Kidney epithelial cell (primary cell): Measurements from ENCODE around the gene RAB34. TPM values are rescaled to one million over a fixed set of nuclear protein-coding genes. Genes with fewer than 3 reads are reported as not detected.
"Not testable (repeated sequence)": the region's sequence is repeated elsewhere in the genome, so short reads cannot be mapped to it uniquely, and the experiment has no call there.

Source experiments
- DNase-seq: peaks from one replicate; pipeline ENCODE4 v3.0.0-alpha.2; 2010; ENCODE audit warnings: low read depth
- H3K27me3 ChIP-seq: 2 replicates; pipeline ENCODE4 v1.6.0; 2011; ENCODE audit warnings: low read length; ENCODE audit not compliant: control insufficient read depth, insufficient read depth
- H3K36me3 ChIP-seq: 2 replicates; pipeline ENCODE4 v1.5.1; 2011; ENCODE audit warnings: low read length; ENCODE audit not compliant: control insufficient read depth, insufficient read depth
- H3K4me3 ChIP-seq: 2 replicates; pipeline ENCODE4 v1.5.1; 2011; ENCODE audit warnings: low read depth, mild to moderate bottlenecking, control low read depth, low read length
- total RNA-seq: library from RNA; depleted of rRNA; stranded (reverse); fragments of >200 nt; gene quantifications from 2 replicates; pipeline ENCODE4 v1.2.3, GENCODE V29; 2015
- TF ChIP-seq, protein P1 (sequence below): IDR thresholded peaks from 2 replicates; pipeline ENCODE4 v1.5.1; 2011; ENCODE audit warnings: mild to moderate bottlenecking, moderate library complexity, low read length, control low read depth, inconsistent platforms; ENCODE audit not compliant: insufficient read depth, poor library complexity, severe bottlenecking

The RAB34 gene
- total RNA-seq, 1 donor from 2014 or later, result 314 TPM

DNA sequence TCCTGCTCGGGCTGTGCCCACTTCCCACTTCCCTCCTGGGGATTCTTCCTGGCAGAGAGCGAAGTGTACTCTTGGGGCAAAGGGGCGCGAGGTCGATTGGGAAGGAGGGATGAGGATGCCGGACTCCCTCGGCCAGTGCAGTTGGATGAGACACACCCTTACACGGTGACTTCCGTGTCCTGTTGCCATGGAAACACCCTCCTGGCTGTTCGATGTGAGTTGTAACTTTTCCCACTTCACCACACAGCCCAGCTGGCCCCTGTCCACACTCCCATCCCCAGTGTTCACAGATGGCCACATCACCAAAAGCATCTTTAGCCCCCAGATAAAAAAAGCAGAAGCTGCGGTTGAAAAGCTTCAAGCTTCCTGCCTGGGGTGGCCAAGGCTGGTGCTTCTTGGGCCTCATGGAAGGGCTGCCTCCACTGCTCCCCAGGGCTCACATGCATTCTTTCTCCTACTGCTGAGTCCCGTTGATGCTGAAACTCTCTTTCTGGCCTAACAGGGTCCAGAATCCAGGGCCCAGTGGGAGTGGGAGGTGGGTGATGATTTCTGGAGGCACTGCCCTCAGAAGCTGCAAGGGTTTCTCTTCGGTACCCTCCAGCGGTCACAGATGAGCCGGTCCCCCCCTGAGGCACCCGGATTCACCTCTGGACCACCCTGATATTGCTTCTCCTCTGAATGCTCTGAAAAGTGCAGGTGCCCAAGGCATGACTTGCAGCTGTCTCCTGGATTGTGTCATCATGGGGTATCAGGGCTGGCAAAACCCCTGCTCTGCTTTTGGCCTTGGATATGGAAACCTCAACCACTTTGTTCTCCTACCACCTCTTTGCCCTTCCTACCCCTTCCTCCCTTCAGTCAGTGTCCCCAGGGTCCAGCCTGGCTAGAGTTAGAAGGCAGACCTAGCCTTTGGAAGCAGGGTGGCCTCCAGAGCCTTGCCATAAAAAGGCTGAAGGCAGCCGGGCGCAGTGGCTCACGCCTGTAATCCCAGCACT, 24.0 kb upstream of the RAB34 start:
- H3K36me3 ChIP-seq, result peaks cover 2% of the 10 kb centered on the region
- TF ChIP-seq, protein P1, sequence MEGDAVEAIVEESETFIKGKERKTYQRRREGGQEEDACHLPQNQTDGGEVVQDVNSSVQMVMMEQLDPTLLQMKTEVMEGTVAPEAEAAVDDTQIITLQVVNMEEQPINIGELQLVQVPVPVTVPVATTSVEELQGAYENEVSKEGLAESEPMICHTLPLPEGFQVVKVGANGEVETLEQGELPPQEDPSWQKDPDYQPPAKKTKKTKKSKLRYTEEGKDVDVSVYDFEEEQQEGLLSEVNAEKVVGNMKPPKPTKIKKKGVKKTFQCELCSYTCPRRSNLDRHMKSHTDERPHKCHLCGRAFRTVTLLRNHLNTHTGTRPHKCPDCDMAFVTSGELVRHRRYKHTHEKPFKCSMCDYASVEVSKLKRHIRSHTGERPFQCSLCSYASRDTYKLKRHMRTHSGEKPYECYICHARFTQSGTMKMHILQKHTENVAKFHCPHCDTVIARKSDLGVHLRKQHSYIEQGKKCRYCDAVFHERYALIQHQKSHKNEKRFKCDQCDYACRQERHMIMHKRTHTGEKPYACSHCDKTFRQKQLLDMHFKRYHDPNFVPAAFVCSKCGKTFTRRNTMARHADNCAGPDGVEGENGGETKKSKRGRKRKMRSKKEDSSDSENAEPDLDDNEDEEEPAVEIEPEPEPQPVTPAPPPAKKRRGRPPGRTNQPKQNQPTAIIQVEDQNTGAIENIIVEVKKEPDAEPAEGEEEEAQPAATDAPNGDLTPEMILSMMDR, result no peak
- no peaks in the 10 kb centered on the region for H3K27me3 ChIP-seq
- no peak overlapping the region for H3K4me3 ChIP-seq
- DNase-seq, result no peak

DNA sequence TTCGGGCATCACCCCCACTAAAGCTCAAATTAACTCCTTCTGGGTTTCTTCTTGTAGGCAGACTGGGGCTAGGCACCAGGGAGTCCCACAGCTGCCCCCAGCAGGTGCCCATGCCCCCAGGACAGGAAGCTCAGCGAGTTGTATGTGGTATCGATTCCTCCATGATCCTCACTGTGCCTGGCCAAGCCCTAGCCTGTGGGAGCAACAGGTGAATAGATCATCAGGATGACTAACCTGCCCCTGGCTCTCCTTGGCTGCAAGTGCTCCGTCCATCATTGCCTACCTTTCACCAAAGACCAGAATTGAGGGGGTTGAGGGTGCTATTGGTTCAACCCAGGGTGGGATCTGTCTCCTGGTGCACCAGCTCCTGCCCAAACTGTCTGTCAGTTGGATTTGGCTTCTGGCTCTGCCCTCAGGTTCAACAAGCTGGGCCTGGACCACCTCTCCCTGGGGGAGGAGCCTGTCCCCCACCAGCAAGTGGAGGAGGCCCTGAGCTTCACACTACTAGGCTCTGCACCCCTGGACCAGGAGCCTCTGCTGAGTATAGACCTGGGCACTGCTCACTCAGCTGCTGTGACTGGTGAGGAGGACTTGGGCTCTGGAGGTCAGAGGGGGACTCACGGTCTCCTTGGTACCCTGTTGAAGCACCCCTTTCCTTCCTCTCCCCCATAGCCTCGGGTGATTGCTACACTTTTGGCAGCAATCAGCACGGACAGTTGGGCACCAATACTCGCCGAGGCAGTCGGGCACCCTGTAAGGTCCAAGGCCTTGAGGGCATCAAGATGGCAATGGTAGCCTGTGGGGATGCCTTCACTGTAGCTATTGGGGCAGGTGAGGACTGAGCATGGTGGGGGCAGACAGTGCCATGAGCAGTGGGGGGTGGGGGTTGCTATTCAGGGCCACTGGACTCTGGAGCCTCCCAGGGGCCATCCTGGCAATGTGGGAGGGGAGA, 23.0 kb upstream of the RAB34 start:
- H3K36me3 ChIP-seq, result no peaks in the 10 kb centered on the region
- TF ChIP-seq, protein P1, result no peak
- H3K27me3 ChIP-seq, result no peaks in the 10 kb centered on the region
- H3K4me3 ChIP-seq, result no peak overlapping the region
- DNase-seq, result no peak

DNA sequence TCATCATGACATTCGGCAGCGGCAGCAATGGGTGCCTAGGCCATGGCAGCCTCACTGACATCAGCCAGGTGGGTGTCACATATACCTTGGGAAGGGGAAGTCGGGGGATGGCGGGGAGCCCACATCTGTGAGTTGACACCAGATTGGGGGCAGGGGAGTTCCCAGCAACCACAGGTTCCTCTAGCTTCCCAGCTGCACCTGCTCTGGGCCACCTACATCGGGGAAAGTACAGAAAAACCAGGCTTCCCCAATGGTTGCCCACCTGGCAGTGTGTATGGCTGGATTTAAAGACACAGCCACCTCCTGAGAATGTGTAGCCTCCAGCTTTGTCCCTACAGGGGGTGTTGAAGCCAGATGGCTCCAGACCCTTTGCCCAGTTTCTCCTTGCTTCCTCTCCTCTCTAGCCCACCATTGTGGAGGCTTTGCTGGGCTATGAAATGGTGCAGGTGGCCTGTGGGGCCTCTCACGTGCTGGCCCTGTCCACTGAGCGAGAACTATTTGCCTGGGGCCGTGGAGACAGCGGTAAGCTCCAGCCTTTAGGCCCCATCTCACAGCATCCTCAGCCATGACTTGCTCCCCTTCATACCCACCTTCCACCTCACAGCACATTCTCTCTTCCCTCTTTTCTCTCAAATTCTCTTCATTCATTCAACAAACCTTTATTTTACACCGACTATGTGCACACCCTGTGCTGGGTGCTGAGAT, 21.2 kb upstream of the RAB34 start:
- no peak for DNase-seq
- no peaks in the 10 kb centered on the region for H3K27me3 ChIP-seq
- TF ChIP-seq, protein P1, result no peak

DNA sequence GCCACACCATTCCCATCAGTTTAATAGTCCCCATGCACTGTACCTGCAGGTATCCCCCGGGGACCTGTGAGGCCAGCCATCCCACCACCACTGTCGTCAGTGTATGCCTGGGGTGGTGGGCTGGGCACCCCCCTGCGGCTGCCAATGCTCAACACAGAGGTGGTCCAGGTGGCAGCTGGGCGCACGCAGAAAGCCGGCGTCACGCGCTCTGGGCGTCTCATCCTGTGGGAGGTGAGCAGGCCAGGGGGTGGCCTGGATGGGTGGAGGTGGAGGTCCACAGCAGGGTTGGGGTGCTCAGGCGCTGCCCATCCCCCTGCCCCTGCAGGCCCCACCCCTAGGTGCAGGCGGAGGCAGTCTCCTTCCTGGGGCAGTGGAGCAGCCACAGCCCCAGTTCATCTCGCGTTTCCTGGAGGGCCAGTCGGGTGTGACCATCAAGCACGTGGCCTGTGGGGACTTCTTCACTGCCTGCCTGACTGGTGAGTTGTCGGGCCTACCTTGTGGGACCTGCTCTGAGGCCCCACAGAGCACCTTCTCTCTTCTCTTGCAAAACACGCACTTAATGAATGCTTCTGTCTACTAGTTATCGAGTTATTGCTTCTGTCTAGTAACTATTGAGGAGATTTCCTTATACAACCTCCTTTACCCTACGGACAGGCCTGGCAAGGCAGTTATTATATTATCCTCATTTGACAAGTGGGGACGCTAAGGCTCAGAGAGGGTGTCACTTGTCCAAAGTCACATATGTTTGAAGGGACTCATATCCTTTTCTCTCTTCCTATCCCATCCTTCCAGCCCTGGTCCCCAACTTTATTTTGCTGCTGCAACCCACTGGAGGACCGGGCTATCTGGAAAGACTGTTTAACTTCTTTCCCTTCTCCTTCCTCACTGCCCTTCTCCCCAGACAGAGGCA, 20.4 kb upstream of the RAB34 start:
- H3K27me3 ChIP-seq, result no peaks in the 10 kb centered on the region
- no peak for DNase-seq
- H3K36me3 ChIP-seq, result no peaks in the 10 kb centered on the region
- H3K4me3 ChIP-seq, result no peak overlapping the region
- TF ChIP-seq, protein P1, result no peak

More for the DNA sequence above, 21.2 kb upstream of the RAB34 start:
- no peak overlapping the region for H3K4me3 ChIP-seq
- no peaks in the 10 kb centered on the region for H3K36me3 ChIP-seq

GRCh38 chr17:28737316-28737715, 19.6 kb upstream of the RAB34 start:
- Histone ChIP-seq H3K36me3 (no peaks in the 10 kb centered on the region), H3K4me3 (no peak overlapping the region), H3K27me3 (no peaks in the 10 kb centered on the region)
- TF ChIP-seq, protein P1, result no peak
- no peak for DNase-seq

DNA sequence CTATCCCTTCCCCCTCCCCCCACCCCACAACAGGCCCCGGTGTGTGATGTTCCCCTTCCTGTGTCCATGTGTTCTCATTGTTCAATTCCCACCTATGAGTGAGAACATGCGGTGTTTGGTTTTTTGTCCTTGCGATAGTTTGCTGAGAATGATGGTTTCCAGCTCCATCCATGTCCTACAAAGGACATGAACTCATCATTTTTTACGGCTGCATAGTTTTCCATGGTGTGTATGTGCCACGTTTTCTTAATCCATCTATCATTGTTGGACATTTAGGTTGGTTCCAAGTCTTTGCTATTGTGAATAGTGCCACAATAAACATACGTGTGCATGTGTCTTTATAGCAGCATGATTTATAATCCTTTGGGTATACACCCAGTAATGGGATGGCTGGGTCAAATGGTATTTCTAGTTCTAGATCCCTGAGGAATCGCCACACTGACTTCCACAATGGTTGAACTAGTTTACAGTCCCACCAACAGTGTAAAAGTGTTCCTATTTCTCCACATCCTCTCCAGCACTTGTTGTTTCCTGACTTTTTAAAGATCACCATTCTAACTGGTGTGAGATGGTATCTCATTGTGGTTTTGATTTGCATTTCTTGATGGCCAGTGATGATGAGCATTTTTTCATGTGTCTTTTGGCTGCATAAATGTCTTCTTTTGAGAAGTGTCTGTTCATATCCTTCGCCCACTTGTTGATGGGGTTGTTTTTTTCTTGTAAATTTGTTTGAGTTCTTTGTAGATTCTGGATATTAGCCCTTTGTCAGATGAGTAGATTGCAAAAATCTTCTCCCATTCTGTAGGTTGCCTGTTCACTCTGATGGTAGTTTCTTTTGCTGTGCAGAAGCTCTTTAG, 18.5 kb upstream of the RAB34 start:
- not testable (repeated sequence) for H3K27me3 ChIP-seq, DNase-seq, H3K4me3 ChIP-seq, H3K36me3 ChIP-seq
